Colonic mucosa (tissue), 4 donors: ENCODE results near the gene SLC38A3. TPM values are rescaled to one million over a fixed set of nuclear protein-coding genes. Genes with fewer than 3 reads are reported as not detected.

Experiments
- DNase-seq: peaks from one replicate; pipeline ENCODE4 v3.0.0-alpha.2; 2020
- H3K27ac ChIP-seq: fragments of 200-600 bp; one replicate; pipeline ENCODE4 v1.8.0; 2021
- H3K27me3 ChIP-seq: fragments of 200-600 bp; one replicate; pipeline ENCODE4 v1.8.0; 2021
- H3K36me3 ChIP-seq: fragments of 200-600 bp; one replicate; pipeline ENCODE4 v1.8.0; 2021
- H3K4me1 ChIP-seq: fragments of 200-600 bp; one replicate; pipeline ENCODE4 v1.8.0; 2021; ENCODE audit warnings: mild to moderate bottlenecking
- H3K4me3 ChIP-seq: fragments of 200-600 bp; one replicate; pipeline ENCODE4 v1.8.0; 2021
- H3K9ac ChIP-seq, 2 donors: one replicate each; pipeline ENCODE4 v1.7.0; 2013; ENCODE audit warnings: control low read depth in 2 of 2, low read depth in 2 of 2, low read length in 2 of 2
- H3K9me3 ChIP-seq: fragments of 200-600 bp; one replicate; pipeline ENCODE4 v1.8.0; 2021
- intact Hi-C: fragments of 100-400 bp; cut with DNase I; formaldehyde crosslinking; loops from one replicate; pipeline ENCODE4 v1.14.1; 2022
- total RNA-seq, 2 donors: library from RNA; stranded (reverse); fragmentation: NEBNext Ultra II Directional in 1 of 2; extraction: Animal tissue kit (Norgen Biotek cat#: 25700) in 1 of 2; gene quantifications; one replicate each; pipeline ENCODE4 v1.2.1, GENCODE V29; 2021
- TF ChIP-seq, protein P1 (sequence below): fragments of 200-600 bp; IDR thresholded peaks from one replicate; pipeline ENCODE4 v1.8.0; 2022; ENCODE audit warnings: antibody characterized with exemption, mild to moderate bottlenecking
- donor health status: healthy.
- donor health status: DM: no; HTN: no; CAD: no.
- donor health status: DM: no; HTN: no; CAD: no.

Gene SLC38A3
- total RNA-seq, 2 donors from 2014 or later = 0.24 to 0.40 TPM

DNA sequence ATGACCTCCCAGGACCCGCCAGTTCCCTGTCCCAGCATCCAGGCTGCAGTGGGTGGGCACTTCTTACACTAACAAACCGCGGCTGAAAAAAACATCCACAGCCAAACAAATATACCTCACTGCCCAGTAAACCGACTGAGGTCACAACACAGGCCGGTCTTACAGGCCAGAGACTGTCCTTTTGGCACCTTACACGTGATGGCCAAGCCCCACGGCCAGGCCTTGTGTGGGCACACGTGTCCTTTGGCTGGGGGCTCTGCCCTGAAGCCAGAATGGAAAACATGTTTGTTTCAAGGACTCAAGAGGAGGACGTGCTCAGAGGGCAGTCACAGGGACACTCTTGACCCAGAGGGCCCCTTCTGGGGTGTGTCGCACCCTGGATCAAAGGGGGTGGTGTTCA is 9.8 kb downstream of the SLC38A3 start:
- H3K27me3 ChIP-seq = no peaks in the 10 kb centered on the region
- H3K4me1 ChIP-seq = no peaks in the 10 kb centered on the region
- H3K9me3 ChIP-seq = no peaks in the 10 kb centered on the region
- intact Hi-C loops = no loop called here
- H3K36me3 ChIP-seq = no peaks in the 10 kb centered on the region
- no peak for DNase-seq
- no peak overlapping the region for H3K4me3 ChIP-seq
- no peak overlapping the region for H3K27ac ChIP-seq
- no peak overlapping the region for H3K9ac ChIP-seq
- TF ChIP-seq, protein P1, sequence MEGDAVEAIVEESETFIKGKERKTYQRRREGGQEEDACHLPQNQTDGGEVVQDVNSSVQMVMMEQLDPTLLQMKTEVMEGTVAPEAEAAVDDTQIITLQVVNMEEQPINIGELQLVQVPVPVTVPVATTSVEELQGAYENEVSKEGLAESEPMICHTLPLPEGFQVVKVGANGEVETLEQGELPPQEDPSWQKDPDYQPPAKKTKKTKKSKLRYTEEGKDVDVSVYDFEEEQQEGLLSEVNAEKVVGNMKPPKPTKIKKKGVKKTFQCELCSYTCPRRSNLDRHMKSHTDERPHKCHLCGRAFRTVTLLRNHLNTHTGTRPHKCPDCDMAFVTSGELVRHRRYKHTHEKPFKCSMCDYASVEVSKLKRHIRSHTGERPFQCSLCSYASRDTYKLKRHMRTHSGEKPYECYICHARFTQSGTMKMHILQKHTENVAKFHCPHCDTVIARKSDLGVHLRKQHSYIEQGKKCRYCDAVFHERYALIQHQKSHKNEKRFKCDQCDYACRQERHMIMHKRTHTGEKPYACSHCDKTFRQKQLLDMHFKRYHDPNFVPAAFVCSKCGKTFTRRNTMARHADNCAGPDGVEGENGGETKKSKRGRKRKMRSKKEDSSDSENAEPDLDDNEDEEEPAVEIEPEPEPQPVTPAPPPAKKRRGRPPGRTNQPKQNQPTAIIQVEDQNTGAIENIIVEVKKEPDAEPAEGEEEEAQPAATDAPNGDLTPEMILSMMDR = no peak

DNA sequence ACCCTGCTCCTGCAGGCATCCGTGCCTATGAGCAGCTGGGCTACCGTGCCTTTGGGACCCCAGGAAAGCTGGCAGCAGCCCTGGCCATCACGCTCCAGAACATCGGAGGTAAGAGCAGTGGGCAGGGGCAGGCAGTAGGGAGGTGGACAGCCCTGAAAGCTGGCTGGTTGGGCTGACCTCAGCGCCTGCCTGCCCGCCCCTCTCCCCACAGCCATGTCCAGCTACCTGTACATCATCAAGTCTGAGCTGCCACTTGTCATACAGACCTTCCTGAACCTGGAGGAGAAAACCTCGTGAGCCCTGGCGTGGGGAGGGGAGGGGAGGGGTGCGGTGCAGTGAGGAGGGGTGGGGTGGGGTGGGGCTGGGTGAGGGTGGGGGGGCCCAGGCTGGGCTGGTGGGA is 10.5 kb downstream of the SLC38A3 start:
- Histone ChIP-seq H3K36me3 (no peaks in the 10 kb centered on the region), H3K9ac (no peak overlapping the region), H3K4me1 (no peaks in the 10 kb centered on the region), H3K9me3 (no peaks in the 10 kb centered on the region), H3K27ac (no peak overlapping the region), H3K27me3 (no peaks in the 10 kb centered on the region), H3K4me3 (no peak overlapping the region)
- TF ChIP-seq, protein P1 = no peak
- no peak for DNase-seq
- intact Hi-C loops = no loop called here

DNA sequence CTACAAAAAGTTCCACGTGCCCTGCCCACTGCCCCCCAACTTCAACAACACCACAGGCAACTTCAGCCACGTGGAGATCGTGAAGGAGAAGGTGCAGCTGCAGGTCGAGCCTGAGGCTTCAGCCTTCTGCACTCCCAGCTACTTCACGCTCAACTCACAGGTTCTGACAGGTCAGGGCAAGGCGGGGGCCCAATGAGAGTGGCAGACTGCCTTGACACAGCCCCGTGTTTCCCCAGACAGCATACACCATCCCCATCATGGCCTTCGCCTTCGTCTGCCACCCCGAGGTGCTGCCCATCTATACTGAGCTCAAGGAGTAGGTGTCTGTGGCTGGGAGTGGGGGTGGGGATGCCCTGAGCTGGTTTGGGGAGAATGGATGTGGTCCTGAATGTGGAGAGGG is 12.6 kb downstream of the SLC38A3 start:
- H3K9me3 ChIP-seq = no peaks in the 10 kb centered on the region
- H3K4me3 ChIP-seq = no peak overlapping the region
- H3K9ac ChIP-seq = no peak overlapping the region
- no peaks in the 10 kb centered on the region for H3K27me3 ChIP-seq
- DNase-seq = no peak
- intact Hi-C loops = no loop called here
- H3K36me3 ChIP-seq = no peaks in the 10 kb centered on the region
- H3K4me1 ChIP-seq = no peaks in the 10 kb centered on the region
- no peak overlapping the region for H3K27ac ChIP-seq
- TF ChIP-seq, protein P1 = no peak

DNA sequence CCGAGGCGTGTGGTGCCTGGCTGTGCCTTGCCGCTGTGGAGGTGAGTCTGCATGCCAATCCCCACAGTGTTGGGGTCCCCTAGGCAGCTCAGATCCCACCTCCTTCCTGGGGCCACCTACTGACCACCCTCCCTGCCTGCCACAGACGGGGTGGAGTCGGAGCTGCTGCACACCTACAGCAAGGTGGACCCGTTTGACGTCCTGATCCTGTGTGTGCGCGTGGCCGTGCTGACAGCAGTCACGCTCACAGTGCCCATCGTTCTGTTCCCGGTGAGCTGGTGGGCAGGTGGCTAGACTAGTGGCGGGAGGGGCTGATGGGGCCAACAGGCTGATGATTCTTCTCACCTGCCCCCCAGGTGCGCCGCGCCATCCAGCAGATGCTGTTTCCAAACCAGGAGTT is 13.4 kb downstream of the SLC38A3 start:
- Histone ChIP-seq H3K4me3 (no peak overlapping the region), H3K9me3 (no peaks in the 10 kb centered on the region), H3K27me3 (no peaks in the 10 kb centered on the region), H3K36me3 (no peaks in the 10 kb centered on the region), H3K9ac (no peak overlapping the region), H3K4me1 (no peaks in the 10 kb centered on the region), H3K27ac (no peak overlapping the region)
- intact Hi-C loops = no loop called here
- TF ChIP-seq, protein P1 = no peak
- no peak for DNase-seq

DNA sequence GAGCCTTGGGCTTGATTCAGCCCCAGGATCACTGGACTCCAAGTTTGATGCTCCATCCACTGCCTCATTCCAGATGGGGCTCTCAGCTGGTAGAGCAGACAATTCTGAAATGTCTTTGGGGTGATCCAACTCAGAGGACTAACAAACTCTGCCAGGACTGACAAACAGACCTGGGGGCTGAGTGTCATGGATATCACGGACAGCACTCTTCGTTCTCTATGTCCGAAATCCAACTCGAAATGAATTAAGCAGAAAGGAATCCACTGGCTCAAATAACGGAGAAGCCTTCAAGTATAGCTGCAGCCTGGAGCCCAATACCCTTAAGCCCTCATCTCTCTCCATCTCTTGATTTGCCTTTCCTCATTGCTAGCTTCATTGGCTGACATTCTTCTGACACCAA is 14.2 kb downstream of the SLC38A3 start:
- H3K36me3 ChIP-seq = no peaks in the 10 kb centered on the region
- intact Hi-C loops = no loop called here
- H3K9ac ChIP-seq = no peak overlapping the region
- no peaks in the 10 kb centered on the region for H3K27me3 ChIP-seq
- no peaks in the 10 kb centered on the region for H3K9me3 ChIP-seq
- no peak overlapping the region for H3K4me3 ChIP-seq
- H3K4me1 ChIP-seq = no peaks in the 10 kb centered on the region
- DNase-seq = no peak
- no peak overlapping the region for H3K27ac ChIP-seq
- TF ChIP-seq, protein P1 = no peak

DNA sequence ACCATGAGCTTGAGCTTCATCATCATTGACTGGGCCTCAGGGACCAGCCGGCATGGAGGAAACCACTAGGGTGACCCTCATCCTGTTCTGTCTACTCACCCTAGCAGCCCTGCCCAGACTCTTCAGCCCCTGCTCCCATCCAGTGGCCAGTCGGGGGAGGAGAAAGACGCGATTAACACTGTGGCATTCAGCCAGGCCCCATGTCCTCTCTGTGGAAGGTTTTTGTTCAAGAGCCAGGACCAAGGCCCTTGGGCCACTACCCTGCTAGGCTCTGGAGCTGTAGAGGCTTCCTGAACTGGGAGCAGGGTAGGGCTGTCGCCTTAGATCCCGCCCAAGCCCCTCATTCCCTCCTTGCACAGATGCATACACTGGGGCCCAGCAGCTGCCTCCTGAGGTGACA is 15.0 kb downstream of the SLC38A3 start:
- H3K36me3 ChIP-seq = no peaks in the 10 kb centered on the region
- TF ChIP-seq, protein P1 = no peak
- intact Hi-C loops = no loop called here
- no peaks in the 10 kb centered on the region for H3K4me1 ChIP-seq
- H3K9me3 ChIP-seq = no peaks in the 10 kb centered on the region
- DNase-seq = no peak
- no peak overlapping the region for H3K9ac ChIP-seq
- no peak overlapping the region for H3K27ac ChIP-seq
- no peaks in the 10 kb centered on the region for H3K27me3 ChIP-seq
- H3K4me3 ChIP-seq = no peak overlapping the region
